Hepatocyte (in vitro differentiated cells): Measurements from ENCODE around the gene ANKRD30A.

Experiments
- CTCF ChIP-seq: fragments of 200-600 bp; sonication (generic); IDR thresholded peaks from 2 replicates; pipeline ENCODE4 v1.5.1; 2016; ENCODE audit warnings: antibody characterized with exemption, mild to moderate bottlenecking; ENCODE audit not compliant: poor library complexity
- EZH2 ChIP-seq: fragments of 200-600 bp; sonication (generic); IDR thresholded peaks from 2 replicates; pipeline ENCODE4 v1.6.1; 2016; ENCODE audit warnings: antibody characterized with exemption, mild to moderate bottlenecking, borderline replicate concordance
- EZH2phosphoT487 ChIP-seq: fragments of 200-600 bp; sonication (generic); IDR thresholded peaks from one replicate; pipeline ENCODE4 v1.6.1; 2018; ENCODE audit warnings: antibody characterized with exemption, mild to moderate bottlenecking, low read depth, moderate library complexity; ENCODE audit not compliant: unreplicated experiment, severe bottlenecking

- TF ChIP-seq CTCF (no peak), EZH2 (no peak), EZH2phosphoT487 (no peak)
Observed at GRCh38 chr10:37285063-37285462, 159.7 kb downstream of the ANKRD30A start.
